Amygdala (tissue), 56 donors: ENCODE measurements around the gene SPTB.

Experiments used
- DNase-seq, 56 donors: peaks; one replicate each; lab custom pipeline; 2025; lab: John Stamatoyannopoulos, UW

The SPTB gene

GRCh38 chr14:64736271-64737169 is 143.2 kb downstream of the SPTB start:
- DNase-seq: no peak

DNA sequence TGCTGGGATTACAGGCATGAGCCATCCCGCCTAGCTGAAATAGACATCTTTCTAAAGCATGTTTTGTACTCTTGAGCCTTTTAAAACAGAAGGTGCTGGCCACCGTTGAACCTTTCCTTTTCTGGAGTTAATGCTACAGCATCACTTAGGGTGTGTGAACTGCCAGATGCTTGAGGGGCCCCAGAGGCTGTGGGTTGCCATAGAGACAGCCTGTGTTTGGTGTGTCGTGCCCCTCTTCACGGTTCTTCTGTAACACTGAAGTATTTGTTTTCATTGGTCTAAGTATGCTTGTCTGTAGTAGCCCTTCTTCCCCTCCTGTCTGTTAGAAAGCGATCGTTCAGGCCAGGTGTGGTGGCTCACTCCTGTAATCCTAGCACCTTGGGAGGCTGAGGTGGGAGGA is 144.7 kb downstream of the SPTB start:
- DNase-seq: no peak

DNA sequence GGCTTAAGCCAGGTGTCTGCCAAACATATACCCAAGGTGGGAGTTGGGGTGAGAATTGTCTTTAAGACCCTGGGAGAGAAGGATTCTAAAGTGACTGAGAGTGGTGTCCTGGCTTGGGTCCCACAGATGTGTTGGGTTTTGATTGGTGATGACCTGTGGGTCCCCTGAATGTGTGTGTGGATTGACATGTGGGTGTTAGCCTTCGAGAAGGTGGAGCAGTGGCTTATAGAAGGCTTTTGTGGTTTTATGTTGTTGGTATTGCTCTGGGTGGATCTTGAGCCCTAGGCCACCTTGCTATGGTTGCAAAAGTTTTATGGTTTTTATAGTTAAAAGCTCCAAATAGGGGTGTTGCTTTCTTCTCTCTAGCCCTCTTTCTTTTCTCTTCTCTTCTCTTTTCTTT is 145.8 kb downstream of the SPTB start:
- DNase-seq: no peak

GRCh38 chr14:64733321-64733720 is 146.4 kb downstream of the SPTB start:
- DNase-seq: no peak

- no peak for DNase-seq
Observed at GRCh38 chr14:64732536-64733120, 147.1 kb downstream of the SPTB start.

- no peak for DNase-seq
Observed at GRCh38 chr14:64732066-64732465, 147.6 kb downstream of the SPTB start.

GRCh38 chr14:64731141-64731581 is 148.5 kb downstream of the SPTB start:
- no peak for DNase-seq

- DNase-seq: no peak
Observed at GRCh38 chr14:64730681-64731080, 149.0 kb downstream of the SPTB start.

DNA sequence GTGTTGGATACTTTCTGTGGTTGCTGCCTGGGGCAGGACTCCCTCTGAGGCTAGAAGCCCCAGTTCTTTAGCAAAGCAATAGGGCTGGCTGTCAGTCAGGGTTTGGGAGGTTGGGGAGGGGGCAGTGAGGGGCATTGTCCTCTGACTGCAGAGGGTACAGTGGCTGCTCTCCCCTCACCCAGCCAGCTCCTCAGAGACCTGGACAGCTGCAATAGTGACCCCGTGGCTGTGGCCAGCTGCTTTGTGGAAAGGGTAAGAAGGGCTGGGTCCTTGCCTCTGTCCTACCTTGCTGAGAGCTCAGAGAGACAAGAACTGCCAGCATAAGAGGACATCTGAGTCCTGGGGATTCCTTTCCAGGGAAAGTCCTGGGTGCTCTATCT is 149.7 kb downstream of the SPTB start:
- no peak for DNase-seq

DNA sequence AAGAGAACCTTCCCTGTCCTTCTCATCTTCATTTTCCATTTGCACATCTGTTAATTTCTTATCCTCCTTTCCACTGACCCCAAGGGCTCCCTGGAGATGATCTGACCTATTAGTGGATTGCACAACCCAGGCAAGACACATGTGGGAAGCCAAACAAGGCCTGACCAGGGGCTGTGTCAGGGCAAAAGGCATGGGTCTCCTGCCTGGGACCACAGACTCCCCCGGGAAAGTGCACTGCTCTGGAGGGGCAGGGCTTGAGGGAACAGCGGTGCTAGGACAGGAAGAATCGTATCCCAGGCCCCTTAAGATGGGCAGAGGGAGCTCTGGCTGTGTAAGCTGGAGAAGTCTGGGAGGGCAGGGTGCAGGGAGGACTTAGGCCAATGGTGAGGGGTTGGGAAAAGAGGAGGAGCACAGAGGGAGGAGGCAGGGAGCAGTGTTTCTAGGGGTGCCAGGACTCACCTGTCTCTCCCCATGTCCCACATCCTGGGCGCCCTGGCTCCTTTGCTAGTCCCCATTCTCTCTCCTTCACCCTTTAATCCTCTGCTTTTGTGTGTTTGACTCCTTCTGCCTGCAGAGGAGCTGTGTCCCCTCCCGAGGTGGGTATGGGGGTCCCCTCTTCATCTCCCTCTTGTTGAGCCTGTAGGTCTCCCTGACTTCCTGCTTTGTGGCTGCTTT is 150.2 kb downstream of the SPTB start:
- DNase-seq: no peak

DNA sequence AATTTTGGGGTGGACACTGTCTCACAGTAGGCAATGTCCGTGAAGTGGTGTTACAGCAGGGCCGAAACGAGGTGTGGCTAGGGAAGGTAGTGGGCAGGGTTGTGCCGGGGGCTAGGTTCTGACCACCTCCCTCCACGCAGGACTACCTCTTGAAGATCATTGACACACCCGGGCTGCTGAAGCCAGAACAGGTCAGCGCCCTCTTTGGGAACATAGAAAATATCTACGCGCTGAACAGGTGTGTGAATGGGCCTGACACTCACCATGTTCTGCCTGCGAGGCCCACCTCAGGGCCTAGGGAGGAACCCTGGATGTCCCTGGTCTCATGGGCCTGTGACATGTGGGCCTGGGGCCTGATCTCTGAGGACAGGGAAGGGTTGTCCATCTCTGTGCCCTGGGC is 150.9 kb downstream of the SPTB start:
- no peak for DNase-seq

- no peak for DNase-seq
Observed at GRCh38 chr14:64728106-64728505, 151.6 kb downstream of the SPTB start.

GRCh38 chr14:64727551-64728071 is 152.1 kb downstream of the SPTB start:
- peak in 1 of 56 donors; percentile 16 for DNase-seq

DNA sequence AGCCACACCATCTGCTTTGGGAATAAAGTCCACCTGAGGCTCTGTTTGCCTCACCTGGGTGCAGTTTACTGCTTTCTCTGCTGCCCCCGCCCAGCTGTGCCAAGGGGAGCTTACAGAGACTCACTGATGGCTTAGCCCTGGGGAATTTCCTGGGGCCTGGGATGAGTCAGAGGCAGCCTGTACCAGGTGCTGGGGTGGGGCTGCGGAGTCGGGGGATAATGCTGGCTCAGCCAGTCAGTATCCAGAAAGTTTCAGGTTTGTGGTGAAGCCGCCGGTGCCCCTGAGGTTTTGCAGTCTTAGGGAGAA is 153.2 kb downstream of the SPTB start:
- no peak for DNase-seq

GRCh38 chr14:64725879-64726584 is 153.7 kb downstream of the SPTB start:
- DNase-seq: no peak

- no peak for DNase-seq
Observed at GRCh38 chr14:64725261-64725815, 154.4 kb downstream of the SPTB start.

DNA sequence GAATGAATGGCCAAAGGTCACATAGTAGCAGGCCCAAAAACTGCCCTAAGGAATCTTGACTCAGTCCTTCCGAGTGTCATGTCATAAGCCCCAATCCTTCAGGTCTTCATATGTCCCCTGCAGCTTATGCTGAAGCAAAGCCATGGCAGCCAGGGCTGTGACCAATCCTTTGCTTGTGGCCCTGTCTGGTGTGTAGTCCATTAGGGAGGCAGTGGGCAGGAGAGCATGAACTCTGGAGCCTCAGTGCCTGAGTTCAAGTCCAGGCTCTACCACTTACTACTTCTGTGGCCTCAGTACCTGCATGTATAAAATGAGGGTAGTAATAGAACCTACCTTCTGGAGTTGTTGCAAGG is 155.2 kb downstream of the SPTB start:
- DNase-seq: no peak

GRCh38 chr14:64723691-64724577 is 155.8 kb downstream of the SPTB start:
- peak in 20 of 56 donors; percentile 15 to 68 (median 32) for DNase-seq

DNA sequence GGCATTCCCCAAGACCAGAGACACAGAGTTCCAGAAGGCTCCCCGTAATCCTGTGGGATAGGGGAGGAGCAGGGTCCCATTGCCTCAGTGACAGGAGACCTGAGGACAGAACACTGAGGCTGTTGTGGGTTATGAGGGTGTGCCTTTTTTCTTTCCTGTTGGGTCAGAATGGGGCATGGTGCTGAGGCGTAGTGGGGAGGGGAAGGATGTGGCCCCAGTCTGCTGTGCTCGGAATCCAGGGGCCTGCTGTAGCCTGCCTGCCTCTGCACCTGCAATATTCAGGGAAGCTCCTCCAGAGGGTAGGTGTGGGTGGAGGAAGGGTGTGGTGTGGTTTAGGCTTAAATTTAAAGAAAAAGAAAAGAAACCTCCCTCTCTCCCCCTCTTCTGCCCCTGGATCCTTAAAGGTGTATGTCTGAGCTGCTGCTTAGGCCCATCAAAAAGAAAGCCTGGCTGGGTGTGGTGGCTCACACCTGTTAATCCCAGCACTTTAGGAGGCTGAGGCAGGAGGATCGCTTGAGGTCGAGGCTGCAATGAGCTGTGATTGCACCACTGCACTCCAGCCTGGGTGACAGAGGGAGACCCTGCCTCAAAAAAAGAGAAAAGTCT is 156.8 kb downstream of the SPTB start:
- no peak for DNase-seq
